Fibroblast of villous mesenchyme (primary cell): ENCODE data around the gene CHST5. TPM values are rescaled to one million over a fixed set of nuclear protein-coding genes. Genes with fewer than 3 reads are reported as not detected.
"Not testable (repeated sequence)": the region's sequence is repeated elsewhere in the genome, so short reads cannot be mapped to it uniquely, and the experiment has no call there.

Experiments
- DNase-seq: peaks from one replicate; pipeline ENCODE4 v3.0.0-alpha.2; 2010; ENCODE audit warnings: low read depth
- H3K4me3 ChIP-seq: 2 replicates; pipeline ENCODE4 v1.5.1; 2011; ENCODE audit warnings: low read depth, mild to moderate bottlenecking, low read length
- total RNA-seq: library from RNA; depleted of rRNA; stranded (reverse); fragments of >200 nt; gene quantifications from 2 replicates; pipeline ENCODE4 v1.2.3, GENCODE V29; 2012
- TF ChIP-seq, protein P1 (sequence below): IDR thresholded peaks from 2 replicates; pipeline ENCODE4 v1.5.1; 2012; ENCODE audit warnings: low read depth, mild to moderate bottlenecking, low read length; ENCODE audit not compliant: insufficient read depth

CHST5 gene
- total RNA-seq, 1 donor, result not detected

- H3K4me3 ChIP-seq, result no peak overlapping the region
- TF ChIP-seq, protein P1, sequence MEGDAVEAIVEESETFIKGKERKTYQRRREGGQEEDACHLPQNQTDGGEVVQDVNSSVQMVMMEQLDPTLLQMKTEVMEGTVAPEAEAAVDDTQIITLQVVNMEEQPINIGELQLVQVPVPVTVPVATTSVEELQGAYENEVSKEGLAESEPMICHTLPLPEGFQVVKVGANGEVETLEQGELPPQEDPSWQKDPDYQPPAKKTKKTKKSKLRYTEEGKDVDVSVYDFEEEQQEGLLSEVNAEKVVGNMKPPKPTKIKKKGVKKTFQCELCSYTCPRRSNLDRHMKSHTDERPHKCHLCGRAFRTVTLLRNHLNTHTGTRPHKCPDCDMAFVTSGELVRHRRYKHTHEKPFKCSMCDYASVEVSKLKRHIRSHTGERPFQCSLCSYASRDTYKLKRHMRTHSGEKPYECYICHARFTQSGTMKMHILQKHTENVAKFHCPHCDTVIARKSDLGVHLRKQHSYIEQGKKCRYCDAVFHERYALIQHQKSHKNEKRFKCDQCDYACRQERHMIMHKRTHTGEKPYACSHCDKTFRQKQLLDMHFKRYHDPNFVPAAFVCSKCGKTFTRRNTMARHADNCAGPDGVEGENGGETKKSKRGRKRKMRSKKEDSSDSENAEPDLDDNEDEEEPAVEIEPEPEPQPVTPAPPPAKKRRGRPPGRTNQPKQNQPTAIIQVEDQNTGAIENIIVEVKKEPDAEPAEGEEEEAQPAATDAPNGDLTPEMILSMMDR, result no peak
- no peak for DNase-seq
These were observed 17.0 kb upstream of the CHST5 start for GRCh38 chr16:75552951-75553350.

- DNase-seq, result no peak
- TF ChIP-seq, protein P1, result peak; percentile 49
- no peak overlapping the region for H3K4me3 ChIP-seq
These were observed 14.3 kb upstream of the CHST5 start for GRCh38 chr16:75550211-75550662.

DNA sequence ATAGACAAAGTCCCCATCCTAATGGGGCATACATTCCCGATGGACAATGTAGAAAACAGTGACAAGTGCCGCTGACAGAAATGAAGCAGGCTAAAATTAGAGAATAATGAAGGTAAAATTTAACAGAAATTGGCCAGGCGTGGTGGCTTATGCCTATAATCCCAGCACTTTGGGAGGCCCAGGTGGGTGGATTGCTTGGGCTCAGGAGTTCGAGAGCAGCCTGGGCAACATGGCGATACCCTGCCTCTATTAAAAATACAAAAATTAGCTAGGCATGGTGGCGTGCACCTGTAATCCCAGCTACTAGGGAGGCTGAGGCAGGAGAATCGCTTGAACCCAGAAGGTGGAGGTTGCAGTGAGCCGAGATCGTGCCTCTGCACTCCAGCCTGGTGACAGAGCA lies 12.5 kb upstream of the CHST5 start:
- not testable (repeated sequence) for DNase-seq, H3K4me3 ChIP-seq

DNA sequence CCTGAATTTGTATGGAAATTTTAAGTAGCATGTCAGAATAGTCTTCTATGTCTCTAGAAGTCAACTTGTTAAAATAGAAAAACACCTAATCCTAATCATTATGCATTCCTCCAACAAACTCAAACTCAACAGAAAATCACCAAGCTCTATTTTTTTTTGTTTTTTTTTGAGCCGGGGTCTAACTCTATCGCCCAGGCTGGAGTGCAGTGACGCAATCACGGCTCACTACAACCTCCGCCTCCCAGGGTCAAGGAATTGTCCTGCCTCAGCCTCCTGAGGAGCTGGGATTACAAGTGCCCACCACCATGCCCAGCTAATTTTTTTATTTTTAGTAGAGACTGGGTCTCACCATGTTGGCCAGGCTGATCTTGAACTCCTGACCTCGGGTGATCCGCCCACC lies 10.4 kb upstream of the CHST5 start:
- TF ChIP-seq, protein P1, result no peak
- no peak overlapping the region for H3K4me3 ChIP-seq
- DNase-seq, result peak; percentile 28

DNA sequence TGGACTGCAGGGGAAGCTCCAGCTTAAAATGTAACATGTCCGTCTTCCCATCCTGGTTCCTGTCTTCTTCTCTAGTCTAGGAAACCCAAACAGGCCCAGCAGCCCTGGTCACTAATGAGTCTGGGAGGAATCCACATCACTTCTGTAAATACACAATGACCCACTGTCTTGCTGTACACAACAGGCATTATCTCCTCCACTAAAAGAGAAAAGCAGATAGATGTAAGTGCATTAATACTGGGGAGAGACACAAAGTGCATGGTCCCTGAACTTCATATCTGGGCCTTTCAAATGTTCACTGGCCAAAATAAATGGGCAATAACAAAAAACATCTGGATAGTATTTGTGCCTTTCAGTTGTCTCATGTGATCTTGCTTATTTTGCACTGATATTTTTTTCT lies 10.0 kb upstream of the CHST5 start:
- not testable (repeated sequence) for DNase-seq, H3K4me3 ChIP-seq

GRCh38 chr16:75542462-75542861 lies 6.6 kb upstream of the CHST5 start:
- not testable (repeated sequence) for DNase-seq, H3K4me3 ChIP-seq

DNA sequence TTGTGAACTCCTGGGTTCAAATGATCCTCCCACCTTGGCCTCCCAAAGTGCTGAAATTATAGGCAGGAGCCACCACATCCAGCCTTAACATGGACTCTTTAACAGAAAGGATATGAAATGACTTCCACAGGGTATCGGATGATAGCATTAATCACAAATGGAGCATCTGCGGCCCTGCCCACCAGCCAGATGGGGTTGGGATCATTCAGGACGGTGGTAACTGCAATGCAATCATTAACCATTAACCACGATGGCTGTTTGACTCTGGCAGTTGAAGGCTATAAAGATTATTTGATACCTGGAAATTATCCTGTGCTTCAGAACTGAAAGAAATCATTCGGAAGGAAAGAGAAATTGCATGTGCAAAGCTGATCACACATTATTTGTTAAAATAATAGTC lies 5.3 kb upstream of the CHST5 start:
- H3K4me3 ChIP-seq, result no peak overlapping the region
- TF ChIP-seq, protein P1, result no peak
- no peak for DNase-seq

GRCh38 chr16:75538882-75539565 lies 3.1 kb upstream of the CHST5 start:
- not testable (repeated sequence) for DNase-seq, H3K4me3 ChIP-seq

DNA sequence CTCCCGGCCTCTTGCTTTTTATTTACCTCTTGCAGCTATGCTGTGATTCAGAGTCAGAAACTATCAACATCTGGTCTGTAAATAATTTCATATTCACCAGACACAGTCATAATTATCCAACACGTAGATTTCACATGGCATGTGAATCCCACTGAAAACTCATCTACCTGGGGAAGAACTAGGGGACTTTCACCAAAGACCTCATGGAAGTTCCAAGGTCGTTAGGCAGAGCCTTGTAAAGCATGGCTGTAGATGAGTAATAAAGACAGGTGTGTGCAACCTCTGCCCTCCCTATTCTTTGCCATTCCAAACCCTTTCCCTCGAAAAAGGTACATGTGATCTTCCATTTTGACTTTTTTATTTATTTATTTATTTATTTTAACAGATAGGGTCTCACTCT lies 1.9 kb upstream of the CHST5 start:
- no peak for DNase-seq
- TF ChIP-seq, protein P1, result no peak
- no peak overlapping the region for H3K4me3 ChIP-seq
